GM18907 (cell line): ENCODE results near the gene TBC1D14.
"Not testable (repeated sequence)": the region's sequence is repeated elsewhere in the genome, so short reads cannot be mapped to it uniquely, and the experiment has no call there.

ENCODE experiments used
- ATAC-seq: cut with Tn5 transposase; IDR thresholded peaks from one replicate; pipeline ENCODE4 v1.9.1; 2021; ENCODE audit warnings: mild to moderate bottlenecking, moderate library complexity; ENCODE audit not compliant: unreplicated experiment

The TBC1D14 gene

DNA sequence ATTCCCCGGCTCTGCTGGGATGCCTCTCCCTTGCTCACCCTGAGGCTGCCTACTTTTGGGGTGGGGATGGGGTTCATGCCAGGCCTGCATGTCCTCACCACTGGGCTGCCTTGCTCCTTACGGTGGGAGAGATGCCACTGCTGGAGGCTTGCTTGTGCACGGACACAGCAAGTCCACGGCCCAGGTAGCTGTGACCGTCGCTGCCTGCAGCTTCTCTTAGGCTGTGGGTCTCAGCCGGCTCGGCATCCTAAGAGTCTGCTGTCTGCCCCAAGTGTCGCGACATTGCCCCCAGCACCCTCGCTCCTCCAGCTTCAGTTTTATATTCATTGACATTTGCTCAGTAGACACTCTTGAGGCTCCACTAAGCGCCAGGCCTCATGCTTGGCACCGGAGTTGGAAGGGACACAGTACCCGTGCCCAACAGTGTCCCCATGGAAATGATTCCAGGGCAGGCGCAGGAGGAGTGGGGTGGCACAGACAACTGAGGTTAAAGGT lies 58.3 kb downstream of the TBC1D14 start:
- ATAC-seq = no peak

DNA sequence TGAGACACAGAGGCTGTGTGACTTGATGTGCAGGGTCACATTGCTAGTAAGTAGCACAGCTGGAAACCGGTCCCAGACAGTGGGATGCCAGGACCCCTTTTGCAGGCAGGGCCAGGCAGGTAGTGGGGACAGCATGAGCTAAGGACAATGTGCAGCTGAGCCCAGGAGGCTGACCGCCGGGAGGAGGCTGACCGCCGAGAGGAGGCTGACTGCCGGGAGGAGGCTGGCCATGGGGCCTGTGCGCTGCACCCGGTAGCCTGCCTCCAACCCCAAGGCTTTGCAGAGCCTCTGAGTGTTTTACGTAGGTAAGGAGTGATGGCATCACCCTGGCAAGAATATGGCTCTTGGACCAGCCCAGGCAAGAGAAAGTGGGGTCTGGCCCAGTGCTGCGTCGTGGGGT lies 58.9 kb downstream of the TBC1D14 start:
- no peak for ATAC-seq

DNA sequence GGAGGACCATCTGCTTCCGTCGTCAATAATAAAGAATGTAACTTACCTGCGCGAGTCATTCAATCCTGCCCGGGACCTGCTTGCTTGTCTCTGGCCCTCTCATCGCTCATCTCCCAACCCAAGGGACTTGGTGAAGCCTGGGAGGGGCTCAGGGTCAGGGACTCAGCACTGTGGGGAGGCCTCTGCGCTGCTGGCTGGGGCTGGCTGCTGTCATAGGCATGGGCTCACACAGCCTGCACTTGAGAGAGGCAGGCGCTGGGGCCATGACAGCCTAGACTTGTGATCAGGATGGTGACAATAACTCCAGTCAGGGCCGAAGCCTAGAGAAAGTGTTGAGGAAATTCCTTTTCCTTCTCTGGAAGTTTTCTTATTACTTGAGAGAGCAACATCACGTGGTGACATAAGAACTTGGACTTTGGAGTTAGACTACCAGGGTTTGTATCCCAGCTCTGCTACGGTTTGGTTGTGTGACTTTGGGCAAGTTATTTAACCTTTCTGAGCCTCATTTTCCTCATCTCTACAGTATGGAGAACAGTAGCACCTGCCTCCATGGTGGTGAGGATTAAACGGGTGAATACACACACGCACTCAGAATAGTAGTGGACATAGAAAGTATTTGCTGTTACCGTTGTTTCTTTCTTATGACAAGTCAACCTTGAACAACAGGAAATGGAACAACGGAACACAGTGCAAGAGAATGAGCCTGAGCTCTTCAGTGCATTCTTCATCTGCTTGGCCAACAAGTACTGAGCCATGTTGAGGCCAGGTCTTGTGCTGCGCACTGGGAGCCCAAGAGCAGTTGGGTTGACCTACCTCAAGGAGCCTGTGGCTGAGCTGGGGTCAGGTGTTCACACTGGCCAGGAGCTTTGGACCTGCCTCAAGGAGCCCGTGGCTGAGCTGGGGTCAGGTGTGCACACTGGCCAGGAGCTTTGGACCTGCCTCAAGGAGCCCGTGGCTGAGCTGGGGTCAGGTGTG lies 60.5 kb downstream of the TBC1D14 start:
- ATAC-seq = peak; percentile 73

DNA sequence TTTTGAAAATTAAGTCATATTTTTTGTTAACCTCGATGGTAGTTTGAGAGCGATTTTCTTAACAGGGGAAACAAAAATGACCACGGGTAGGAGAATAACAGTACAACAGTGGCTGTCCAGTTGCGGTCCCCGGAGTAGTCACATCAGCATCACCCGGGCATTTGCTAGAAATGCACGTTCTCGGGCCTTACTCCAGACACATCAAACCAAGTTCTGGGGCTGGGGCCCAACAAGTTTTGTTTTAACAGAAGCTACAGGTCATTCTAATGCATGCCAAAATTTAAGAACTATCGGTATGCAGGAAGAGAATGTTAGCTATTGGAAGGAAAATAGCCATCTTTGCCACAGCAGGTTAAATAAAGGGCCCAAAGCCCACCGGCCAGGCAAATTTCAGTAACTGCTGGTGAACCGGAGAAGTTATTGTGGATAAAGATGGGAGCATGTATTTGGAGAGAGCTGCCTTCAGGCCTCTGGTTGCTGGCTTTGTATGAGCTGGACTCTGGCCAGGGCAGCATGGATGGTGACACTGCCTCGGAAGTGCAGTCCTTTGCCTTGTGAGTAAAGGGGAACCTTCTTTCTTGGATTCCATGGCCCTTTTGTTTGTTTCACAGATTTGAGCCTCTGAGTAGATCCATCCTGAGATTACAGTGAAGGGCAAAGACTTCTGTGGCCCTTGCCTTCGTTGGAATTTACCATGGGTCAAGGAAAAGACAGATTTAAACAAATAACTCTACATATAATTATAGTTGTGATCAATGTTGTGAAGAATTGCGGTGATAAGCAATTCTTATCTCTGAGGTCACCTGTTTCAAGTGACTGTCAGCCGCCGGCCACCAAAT lies 62.1 kb downstream of the TBC1D14 start:
- ATAC-seq = no peak

DNA sequence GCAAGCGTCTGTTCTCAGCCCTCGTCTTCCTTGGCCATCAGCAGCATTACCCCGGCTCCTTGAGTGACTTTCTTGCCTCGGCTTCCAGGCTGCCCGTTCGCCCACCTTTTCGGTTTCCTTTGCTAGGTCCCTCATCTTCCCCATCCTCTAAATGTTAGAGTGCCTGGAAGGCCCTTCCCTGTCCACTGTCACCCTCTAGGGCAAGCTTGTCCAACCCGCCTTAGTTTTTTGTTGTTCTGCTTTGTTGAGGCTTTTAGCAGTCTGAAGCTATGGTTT lies 62.7 kb downstream of the TBC1D14 start:
- no peak for ATAC-seq

DNA sequence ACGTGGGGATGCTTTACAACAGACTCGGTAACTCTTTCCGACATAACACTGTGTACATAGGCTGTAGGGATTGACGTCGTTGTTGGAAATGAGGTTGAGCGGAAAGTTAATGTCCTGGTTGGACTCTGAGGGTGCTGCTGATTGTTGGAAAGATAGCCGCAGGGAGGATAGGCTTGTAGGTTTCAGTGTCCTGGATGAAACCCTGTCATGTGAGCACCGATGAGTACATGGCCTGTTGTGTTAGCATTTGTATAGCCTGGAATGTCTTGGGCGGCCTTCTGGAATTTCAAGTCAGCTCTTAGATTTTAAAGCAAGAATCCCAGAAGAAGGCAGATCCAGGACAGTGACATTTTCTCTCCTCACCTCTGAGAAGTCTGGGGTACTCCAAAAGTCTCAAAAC lies 63.3 kb downstream of the TBC1D14 start:
- no peak for ATAC-seq

DNA sequence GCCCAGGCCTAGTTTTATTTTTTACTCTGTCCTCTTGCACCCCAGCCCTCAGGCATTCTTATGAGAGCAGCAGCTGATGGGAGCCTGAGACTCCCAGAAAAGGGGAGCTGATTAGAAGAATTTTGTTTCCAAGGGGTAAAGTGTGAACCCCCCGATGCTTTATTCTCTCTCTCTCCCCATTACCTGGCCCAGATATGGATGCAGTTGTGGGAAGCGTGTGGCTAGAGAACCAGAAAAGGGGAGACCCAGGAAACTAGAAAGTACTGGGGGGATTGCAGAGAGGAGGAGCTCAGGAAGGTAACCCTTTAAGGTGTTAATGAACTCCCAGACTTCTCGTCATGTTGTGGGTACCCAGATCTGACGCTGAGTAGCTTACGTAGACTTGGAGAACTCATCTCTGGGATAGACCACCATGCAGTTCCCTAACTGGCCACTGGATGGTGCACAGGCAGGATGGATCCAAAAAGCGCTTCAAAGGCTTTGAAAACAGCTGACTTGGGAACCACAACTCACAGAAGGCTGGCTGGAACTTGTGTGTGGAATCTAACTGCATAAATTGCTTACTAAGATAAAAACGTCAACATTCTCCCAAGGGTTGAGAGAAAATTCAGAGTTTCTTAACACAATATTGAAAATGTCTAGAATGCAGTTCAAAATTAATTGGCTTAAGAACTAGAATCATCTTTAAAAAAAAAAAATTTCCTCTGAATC lies 64.7 kb downstream of the TBC1D14 start:
- peak; percentile 68 for ATAC-seq

DNA sequence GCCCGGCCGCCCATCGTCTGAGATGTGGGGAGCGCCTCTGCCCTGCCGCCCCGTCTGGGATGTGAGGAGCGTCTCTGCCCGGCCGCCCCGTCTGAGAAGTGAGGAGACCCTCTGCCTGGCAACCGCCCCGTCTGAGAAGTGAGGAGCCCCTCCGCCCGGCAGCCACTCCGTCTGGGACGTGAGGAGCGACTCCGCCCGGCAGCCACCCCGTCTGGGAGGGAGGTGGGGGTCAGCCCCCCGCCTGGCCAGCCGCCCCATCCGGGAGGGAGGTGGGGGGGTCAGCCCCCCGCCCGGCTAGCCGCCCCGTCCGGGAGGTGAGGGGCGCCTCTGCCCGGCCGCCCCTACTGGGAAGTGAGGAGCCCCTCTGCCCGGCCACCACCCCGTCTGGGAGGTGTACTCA lies 68.2 kb downstream of the TBC1D14 start:
- not testable (repeated sequence) for ATAC-seq

DNA sequence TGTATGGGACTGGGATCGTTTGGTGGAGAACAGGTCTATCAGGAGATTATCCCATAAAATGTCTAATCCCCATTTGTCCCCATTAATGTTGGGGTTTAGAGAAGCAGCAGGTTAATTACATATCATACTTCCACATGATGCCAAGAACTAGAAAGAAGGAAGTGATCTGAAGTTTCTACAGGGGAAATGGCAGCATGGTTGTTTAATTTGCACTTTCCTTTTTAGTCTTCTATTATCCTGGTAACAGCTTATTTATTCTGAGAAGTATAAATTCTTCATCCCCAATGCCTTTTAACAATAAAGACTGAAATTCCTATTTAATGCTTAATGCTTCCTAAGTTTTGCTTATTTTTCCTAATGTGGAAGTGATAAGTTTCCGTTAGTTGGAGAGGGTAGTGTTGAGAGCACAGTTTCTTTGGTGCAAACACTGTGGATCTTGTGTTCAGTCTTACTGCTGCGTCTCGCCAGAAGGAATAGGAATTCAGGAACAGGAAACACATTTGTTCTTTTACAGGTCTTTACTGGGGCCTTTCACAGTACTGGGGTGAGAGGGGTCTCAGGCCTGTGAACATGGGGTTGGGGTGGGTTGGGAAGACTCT lies 74.0 kb downstream of the TBC1D14 start:
- no peak for ATAC-seq

DNA sequence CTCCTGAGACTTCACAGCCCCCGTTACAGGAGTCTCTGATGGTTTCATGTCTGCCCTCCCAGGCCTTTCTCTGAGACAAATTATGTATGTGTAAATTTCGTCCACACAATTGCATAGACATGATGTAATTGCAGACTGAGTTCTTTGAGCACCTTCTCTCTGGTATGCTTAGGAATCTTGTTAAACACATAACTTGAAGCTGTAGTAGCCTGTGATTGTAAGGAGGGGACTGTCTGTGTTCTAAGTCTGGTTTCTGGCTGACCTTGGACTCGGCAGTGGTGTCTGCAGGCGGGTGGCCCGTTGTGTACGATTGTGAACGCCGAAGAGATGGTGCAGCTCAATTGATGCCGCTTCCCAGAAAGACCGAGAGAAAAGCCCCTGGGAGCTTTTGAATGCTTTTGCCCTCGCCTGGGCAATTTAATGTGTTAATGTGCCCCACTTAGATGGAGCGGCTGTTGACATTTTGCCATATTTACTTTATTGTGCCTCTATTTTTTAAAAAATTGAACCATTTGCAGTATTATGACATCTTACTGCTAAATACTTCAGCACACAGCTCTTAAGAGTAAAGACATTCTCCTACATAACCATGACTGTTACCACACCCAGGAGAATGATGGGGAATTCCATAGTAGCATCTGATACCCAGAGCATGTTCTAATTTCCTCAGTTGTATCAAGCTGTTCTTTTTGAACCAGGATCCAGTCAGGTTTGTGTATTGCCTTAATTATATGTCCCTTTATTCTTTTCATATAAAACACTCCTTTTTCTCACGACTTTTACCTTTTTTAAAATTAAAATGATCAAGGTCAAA lies 75.2 kb downstream of the TBC1D14 start:
- ATAC-seq = no peak

DNA sequence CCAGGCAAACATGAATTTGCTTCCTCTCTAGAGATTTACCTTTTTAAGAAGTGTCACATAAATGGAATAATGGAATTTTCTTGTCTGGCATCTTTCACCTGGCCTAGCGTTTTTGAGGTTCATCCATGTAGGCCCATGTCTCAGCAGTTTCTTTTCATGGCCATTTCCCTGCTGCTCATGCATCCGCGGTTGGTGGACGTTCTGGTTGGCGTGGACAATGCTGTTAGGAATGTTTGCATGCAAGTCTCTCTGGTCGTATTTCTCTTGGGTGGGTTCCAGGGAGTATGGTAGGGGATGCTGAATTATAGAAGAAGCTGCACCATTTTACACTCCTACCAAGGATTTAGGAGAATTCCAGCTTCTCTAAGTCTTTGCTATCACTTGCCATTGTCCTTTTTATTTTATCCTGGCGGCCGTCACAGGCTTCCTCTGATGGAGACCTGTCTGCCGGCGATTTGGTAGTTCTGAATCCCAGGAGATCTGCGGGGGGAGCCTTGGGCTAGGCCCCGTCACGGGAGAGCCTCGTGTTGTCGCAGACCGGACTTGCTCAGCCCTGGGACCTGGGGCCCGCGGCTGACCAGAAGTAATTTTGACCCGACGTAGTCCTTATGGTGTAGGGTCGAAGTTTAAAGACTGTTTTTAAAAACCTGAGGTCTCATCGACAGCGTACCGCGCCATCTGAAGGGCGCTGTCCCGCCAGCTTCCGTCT lies 76.6 kb downstream of the TBC1D14 start:
- ATAC-seq = peak; percentile 38

DNA sequence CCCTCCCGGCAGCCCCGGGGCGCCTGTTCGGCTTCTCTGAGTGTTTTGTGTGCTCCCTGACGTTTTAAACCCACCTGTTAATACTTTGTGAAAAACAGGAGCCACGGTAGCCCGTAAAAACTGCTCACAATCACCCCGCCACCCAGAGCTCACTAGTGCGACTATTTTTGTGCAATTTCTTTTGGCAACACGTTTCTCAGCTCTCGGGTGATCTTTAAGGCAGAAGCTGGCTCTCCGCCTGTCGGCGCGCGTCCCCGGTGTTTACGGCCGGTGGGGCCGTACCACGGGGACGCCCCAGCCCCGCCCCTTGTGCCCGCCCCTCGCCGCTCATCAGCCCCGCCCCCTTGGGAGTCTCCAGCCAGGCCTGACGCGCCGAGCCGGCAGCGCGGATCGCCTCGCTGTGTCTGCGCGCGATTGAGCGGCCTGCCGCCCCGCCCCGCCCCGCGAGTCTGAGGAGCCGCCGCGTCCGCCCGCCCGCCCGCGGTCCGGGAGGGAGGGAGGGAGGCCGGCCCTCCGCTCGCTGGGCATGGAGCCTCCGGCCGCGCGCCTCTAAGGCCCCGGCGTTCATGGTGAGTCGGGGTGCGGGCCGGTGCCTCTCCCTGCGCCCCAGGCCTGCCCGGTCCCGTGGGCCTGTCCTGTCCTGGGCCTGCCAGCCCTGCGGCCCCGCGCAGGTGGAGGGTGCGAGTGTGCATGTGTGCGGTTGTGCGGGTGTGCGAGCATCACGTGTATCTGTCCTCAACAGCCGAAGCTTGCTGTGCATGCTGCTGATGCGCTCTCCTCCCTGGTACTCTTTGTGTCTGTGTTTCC lies 77.4 kb downstream of the TBC1D14 start:
- peak; percentile 75 for ATAC-seq

DNA sequence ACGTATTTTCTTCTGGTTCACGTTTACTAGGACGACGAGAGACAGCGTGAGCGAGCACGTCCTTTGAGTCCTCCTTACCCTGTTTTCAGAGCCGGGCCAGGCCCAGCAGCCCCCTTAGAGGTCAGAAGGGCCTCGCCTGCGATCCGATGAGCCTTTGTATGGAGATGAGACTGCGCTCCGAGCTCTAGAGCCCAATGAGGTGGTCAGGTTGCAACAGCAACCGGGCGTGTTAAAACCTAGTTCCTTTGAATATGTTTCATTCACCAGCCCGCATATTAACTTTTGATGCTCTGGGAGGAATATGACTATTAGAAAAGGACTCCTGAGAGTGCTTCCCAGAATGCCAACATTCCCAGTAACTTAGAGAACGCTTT lies 77.9 kb downstream of the TBC1D14 start:
- no peak for ATAC-seq

DNA sequence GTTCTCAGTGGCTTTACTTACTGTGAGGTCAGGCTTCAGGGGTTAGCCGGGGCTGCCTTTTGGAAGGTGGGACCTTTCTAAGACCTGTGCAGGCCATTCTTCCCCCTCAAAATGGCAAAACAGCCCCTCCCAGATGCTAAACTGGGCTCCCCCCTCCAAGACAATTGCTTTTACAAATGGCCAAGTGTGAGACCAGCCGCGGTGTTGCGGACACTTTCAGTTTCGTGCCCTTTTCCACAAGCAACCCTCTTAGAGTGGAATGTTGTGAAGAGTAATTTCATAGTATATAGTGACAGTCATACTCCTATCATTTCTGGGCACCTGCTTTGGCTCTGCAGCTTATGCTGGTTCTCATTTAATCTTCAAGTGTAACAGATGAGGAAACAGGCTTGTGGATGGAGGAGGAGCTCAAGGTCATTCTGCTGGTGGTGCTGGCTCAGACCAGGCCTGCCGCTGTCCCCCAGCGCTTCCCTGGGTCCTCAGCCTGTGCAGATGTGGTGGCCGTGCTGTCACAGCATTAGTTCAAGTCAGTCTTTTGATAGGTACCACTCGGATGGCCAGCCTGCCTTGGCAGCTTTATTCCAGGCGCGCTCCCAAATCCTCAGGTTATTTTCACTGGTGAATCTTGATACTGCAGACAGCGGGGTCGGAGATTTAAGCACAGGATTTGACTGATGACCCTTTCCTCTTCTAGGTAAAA lies 78.5 kb downstream of the TBC1D14 start:
- ATAC-seq = no peak

DNA sequence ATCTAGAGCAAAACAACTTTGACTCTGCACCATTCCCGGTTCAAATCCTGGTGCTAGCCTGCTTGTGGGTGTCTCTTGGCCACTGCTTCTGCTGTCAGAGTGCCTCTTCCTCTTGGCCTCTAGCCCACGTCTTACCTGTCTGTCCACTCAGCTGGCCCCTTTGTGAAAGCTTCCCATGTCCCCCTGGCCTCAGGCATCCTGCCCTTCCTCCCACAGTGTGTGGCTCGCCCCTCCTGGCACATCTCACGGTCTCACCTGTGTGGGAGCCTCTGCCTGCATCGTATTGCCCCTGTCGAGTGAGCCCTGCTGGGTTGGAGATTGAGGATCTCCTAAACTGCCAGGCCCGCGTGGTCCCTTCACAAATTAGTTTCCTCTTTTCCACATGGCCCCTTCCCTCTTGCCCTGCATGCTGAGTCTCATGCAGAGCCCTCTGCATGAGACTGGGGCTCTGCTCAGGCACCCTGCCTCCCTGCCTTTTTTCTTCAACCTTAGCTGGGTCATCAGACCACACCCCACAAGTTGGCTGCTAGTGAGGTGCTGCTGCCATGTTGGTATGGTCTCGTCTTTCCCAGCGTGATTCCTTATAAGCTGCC lies 79.8 kb downstream of the TBC1D14 start:
- no peak for ATAC-seq

DNA sequence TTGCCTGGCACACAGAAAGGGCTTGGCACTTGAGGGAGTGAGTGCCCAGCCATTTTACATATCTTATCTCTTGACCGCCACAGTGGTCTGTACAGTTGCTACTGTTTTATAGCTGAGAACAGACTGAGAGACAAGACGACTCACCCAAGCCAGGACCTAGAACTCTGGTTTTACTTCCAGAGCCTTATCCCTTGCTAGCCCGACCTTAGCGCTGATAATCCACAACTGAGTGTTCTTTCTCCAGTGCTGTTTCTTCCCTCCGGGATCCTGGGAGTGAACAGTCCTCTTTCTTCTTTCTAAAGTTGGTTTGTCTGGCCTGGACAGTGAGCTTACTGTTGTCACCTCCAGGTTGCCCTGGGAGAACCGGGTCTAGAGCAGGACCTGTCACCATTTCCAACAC lies 81.0 kb downstream of the TBC1D14 start:
- ATAC-seq = no peak

DNA sequence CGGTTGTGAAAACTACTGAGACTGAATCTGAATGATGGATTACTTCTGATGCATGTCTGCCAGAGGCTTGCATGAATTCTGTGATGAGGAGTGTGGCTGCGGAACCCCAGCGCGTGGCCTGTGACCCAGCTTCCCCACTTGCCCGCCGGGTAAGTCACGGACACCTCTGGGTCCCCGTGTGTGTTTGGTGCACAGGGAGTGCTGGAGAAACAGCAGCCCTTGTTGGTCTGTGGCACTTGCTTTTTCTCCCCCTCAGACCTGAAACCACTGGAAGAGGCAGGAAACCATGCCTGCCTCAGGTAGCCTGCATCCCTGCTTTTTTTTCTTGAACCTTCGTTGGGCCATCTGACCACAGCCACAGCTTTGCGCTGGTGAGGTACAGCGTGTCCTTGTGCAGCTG lies 81.6 kb downstream of the TBC1D14 start:
- ATAC-seq = no peak
